Thyroid gland (tissue), 4 donors: ENCODE results near the gene RAB11FIP4. TPM values are rescaled to one million over a fixed set of nuclear protein-coding genes. Genes with fewer than 3 reads are reported as not detected.

ENCODE experiments used
- DNase-seq, 2 donors: peaks; one replicate each; pipeline ENCODE4 v3.0.0-alpha.2; 2019
- H3K27ac ChIP-seq, 3 donors: fragments of 200-600 bp; sonication (generic); 1 replicate in 2 of 3; 2 replicates in 1 of 3; pipeline ENCODE4 v1.5.1; 2016 to 2019; ENCODE audit warnings: mild to moderate bottlenecking in 1 of 3, moderate library complexity in 1 of 3
- H3K27me3 ChIP-seq: fragments of 200-600 bp; sonication (generic); one replicate; pipeline ENCODE4 v1.5.1; 2019
- H3K36me3 ChIP-seq, 2 donors: fragments of 200-600 bp; sonication (generic); one replicate each; pipeline ENCODE4 v1.5.1; 2016 to 2019
- H3K4me1 ChIP-seq, 2 donors: fragments of 200-600 bp; sonication (generic); one replicate each; pipeline ENCODE4 v1.5.1; 2017 to 2019
- H3K4me3 ChIP-seq, 3 donors: fragments of 200-600 bp; sonication (generic); replicated peaks in 1 of 3; 1 replicate in 2 of 3; 2 replicates in 1 of 3; pipeline ENCODE4 v1.5.1; 2016; ENCODE audit warnings: mild to moderate bottlenecking in 1 of 3
- H3K9me3 ChIP-seq: fragments of 200-600 bp; sonication (generic); one replicate; pipeline ENCODE4 v1.5.1; 2017
- POLR2A ChIP-seq, 2 donors: fragments of 450-650 bp; IDR thresholded peaks; one replicate each; pipeline ENCODE4 v1.6.1; 2017; ENCODE audit warnings: antibody characterized with exemption in 2 of 2, mild to moderate bottlenecking in 2 of 2, moderate library complexity in 1 of 2
- WGBS, 2 donors: methylation state at CpG; one replicate each; pipeline ENCODE4 v1.1.5; 2017; 5-methylcytosine and 5-hydroxymethylcytosine counted together
- intact Hi-C: fragments of 100-400 bp; cut with DNase I; formaldehyde crosslinking; loops from one replicate; pipeline ENCODE4 v1.15.1; 2023
- total RNA-seq, 4 donors: library from RNA; depleted of rRNA; stranded (reverse); fragments of >200 nt; gene quantifications; one replicate each; pipeline ENCODE4 v1.2.3, GENCODE V29; 2016
- TF ChIP-seq, protein P1 (sequence below), 6 experiments: fragments of 200-600 bp in 3 of 6; fragments of 450-650 bp in 3 of 6; sonication (generic) in 3 of 6; IDR thresholded peaks; one replicate each; pipeline ENCODE4 v1.5.1; 2016 to 2019; ENCODE audit warnings: antibody characterized with exemption in 6 of 6, mild to moderate bottlenecking in 2 of 6, inconsistent platforms in 1 of 6, moderate library complexity in 1 of 6

Gene RAB11FIP4
- total RNA-seq, 4 donors from 2014 or later = 21.1 to 44.5 (median 24.9) TPM

DNA sequence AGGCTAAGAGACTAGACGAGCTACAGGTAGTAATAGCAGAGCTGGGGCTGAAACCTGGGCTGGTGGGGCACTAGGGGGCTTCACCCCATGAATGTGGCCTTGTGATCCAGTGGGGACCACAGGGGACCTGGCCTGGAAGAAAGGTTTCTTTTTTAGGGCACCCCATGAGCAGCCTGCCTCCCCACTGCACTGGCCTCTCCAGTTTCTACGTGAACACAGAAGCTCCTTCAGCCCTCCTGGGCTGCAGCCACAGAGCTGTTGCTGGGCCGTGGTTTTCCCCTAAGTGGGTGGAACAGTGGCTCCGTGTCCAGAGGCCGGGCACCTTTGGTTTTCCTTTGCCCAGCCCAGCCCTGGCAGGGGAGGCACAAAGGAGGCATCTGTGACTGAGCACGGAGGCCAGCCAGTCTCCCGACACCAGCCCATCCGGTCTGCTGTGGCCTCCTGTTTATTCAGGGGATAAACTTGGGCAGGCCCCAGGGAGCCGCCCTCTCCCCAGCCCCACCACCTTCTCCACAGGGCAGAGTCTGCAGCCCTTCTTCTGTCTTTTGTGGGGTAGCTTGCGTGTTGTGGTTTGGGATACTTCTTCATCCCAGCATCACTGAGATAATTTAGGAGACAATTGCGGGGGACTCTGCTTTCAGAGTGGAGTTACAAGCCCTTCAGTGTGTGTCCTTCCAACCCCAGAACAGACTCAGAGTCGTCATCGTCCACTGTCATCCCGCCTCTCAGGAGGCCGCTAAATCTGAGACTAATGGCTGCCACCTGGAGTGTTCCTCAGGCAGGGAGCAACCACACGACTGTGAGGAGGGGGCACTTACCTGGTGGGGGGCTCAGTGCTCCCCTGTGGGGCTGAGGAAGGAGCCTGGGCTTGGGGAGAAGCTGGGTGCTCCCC lies 85.3 kb downstream of the RAB11FIP4 start:
- H3K9me3 ChIP-seq = no peaks in the 10 kb centered on the region
- no peaks in the 10 kb centered on the region for H3K36me3 ChIP-seq
- H3K27me3 ChIP-seq = no peaks in the 10 kb centered on the region
- no peak overlapping the region for H3K4me3 ChIP-seq
- no peak for DNase-seq
- H3K4me1 ChIP-seq = peaks cover 0 to 16% of the 10 kb centered on the region in 2 donors
- TF ChIP-seq, protein P1, sequence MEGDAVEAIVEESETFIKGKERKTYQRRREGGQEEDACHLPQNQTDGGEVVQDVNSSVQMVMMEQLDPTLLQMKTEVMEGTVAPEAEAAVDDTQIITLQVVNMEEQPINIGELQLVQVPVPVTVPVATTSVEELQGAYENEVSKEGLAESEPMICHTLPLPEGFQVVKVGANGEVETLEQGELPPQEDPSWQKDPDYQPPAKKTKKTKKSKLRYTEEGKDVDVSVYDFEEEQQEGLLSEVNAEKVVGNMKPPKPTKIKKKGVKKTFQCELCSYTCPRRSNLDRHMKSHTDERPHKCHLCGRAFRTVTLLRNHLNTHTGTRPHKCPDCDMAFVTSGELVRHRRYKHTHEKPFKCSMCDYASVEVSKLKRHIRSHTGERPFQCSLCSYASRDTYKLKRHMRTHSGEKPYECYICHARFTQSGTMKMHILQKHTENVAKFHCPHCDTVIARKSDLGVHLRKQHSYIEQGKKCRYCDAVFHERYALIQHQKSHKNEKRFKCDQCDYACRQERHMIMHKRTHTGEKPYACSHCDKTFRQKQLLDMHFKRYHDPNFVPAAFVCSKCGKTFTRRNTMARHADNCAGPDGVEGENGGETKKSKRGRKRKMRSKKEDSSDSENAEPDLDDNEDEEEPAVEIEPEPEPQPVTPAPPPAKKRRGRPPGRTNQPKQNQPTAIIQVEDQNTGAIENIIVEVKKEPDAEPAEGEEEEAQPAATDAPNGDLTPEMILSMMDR (IDR thresholded peaks at IDR 0.05) = no peak
- TF ChIP-seq POLR2A (IDR thresholded peaks at IDR 0.05) = no peak
- H3K27ac ChIP-seq = no peak overlapping the region
- 68 to 71% methylated on average over 13 to 15 of the region's 16 CpGs for WGBS, 2 donors
- intact Hi-C loops = no loop called here

DNA sequence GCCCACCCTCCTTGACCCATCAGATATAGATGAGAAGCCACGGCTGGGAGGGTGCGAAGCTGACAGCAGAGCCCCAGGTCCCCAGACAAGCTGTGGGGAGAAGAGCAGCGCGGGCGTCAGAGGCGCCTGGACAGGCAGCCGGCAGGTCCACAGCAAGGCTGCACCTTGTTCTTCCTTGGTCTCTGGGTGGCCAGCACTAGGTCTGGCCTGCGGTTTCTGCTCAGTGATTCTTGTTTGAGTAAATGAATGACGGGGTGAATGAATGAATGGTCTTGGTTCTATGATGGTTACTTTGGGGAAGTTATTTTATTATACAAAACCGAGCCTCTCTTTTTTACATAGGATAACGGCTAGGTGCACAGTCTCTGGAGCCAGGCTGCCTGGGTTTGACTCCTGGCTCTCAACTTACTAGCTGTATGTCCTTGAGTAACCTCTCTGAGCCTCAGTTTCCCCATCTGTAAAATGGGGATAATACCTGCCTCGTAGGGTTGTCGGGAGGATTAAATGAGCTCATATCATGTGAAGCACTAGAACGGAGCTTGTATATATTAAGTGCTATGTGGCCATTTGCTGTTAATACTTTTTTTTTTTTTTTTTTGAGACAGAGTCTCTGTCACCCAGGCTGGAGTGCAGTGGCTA lies 86.1 kb downstream of the RAB11FIP4 start:
- Histone ChIP-seq H3K27me3 (no peaks in the 10 kb centered on the region), H3K4me3 (no peak overlapping the region), H3K9me3 (no peaks in the 10 kb centered on the region), H3K27ac (no peak overlapping the region), H3K4me1 (peaks cover 0 to 19% of the 10 kb centered on the region in 2 donors), H3K36me3 (no peaks in the 10 kb centered on the region)
- WGBS, 2 donors = 87 to 90% methylated on average over 8 to 14 of the region's 14 CpGs
- intact Hi-C loops = no loop called here
- TF ChIP-seq, protein P1 (IDR thresholded peaks at IDR 0.05) = no peak
- no peak for TF ChIP-seq POLR2A (IDR thresholded peaks at IDR 0.05)
- no peak for DNase-seq

DNA sequence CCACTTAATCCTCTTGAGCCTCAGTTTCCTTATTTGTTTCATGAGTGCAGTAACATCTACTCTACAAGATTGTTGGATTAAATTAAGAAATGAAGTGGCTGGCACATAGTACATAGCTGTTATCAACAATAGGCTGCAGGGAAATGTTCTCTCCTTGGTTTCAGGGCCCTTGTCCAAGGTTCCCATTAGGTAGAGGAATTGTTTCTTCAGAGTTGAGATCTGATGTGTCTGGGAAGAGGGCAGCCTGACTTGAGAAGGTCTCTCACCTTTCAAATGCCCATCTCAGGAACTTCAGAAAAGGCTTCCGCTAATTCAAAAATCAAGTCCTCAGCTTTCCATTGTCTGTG lies 87.6 kb downstream of the RAB11FIP4 start:
- DNase-seq = no peak
- H3K27ac ChIP-seq = no peak overlapping the region
- H3K4me3 ChIP-seq = no peak overlapping the region
- no peaks in the 10 kb centered on the region for H3K9me3 ChIP-seq
- H3K36me3 ChIP-seq = no peaks in the 10 kb centered on the region
- 92 to 100% methylated on average over 1 of the region's 1 CpG for WGBS, 2 donors
- intact Hi-C loops = no loop called here
- peaks cover 0 to 19% of the 10 kb centered on the region in 2 donors for H3K4me1 ChIP-seq
- TF ChIP-seq, protein P1 (IDR thresholded peaks at IDR 0.05) = no peak
- TF ChIP-seq POLR2A (IDR thresholded peaks at IDR 0.05) = no peak
- no peaks in the 10 kb centered on the region for H3K27me3 ChIP-seq

DNA sequence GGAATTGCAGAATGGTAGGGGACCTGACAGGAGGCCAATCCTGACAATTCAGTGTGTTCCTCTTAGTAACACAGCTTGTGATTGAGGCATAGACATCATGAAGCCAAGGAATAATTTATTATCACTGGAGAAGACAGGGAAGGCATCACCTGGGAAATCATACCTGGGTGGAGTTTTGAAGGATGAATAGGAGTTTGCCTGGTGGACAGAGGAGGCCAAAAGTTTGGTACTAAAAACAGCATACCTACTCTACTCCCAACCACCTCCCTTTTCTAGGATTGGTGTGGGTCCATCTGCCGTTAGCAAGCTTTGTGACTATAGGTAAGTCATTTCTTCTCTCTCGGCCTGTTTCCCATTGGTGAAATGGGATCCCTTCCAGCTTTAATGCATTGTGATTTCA lies 88.0 kb downstream of the RAB11FIP4 start:
- Histone ChIP-seq H3K27me3 (no peaks in the 10 kb centered on the region), H3K9me3 (no peaks in the 10 kb centered on the region), H3K27ac (no peak overlapping the region), H3K4me3 (no peak overlapping the region), H3K4me1 (peaks cover 0 to 19% of the 10 kb centered on the region in 2 donors), H3K36me3 (no peaks in the 10 kb centered on the region)
- no peak for TF ChIP-seq POLR2A (IDR thresholded peaks at IDR 0.05)
- intact Hi-C loops = no loop called here
- DNase-seq = no peak
- WGBS, 2 donors = 85 to 94% methylated on average over 2 of the region's 2 CpGs

DNA sequence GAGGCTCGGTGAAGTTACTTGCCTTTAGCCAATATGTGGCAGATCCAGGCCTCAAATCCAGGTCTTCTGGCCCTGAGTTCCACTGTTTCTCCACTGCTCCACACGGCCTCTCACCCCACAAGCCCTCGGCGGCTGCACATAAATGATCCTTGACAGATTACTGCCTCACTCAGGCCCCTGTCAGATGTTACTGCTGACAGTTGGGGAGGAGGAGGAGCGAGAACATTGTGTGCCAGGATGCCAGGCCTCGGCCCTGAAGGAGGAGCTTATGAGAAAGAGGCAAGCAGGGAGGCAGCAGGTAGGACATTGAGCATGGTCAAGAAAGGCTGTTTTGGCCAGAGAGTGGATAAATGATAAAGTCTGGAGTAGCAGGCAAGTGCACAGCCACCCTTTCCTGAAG lies 88.6 kb downstream of the RAB11FIP4 start:
- H3K27ac ChIP-seq = no peak overlapping the region
- H3K36me3 ChIP-seq = no peaks in the 10 kb centered on the region
- H3K4me3 ChIP-seq = no peak overlapping the region
- intact Hi-C loops = no loop called here
- DNase-seq = no peak
- TF ChIP-seq, protein P1 (IDR thresholded peaks at IDR 0.05) = no peak
- TF ChIP-seq POLR2A (IDR thresholded peaks at IDR 0.05) = no peak
- peaks cover 0 to 17% of the 10 kb centered on the region in 2 donors for H3K4me1 ChIP-seq
- whole genome bisulfite sequencing, 2 donors = 86 to 91% methylated on average over 6 of the region's 6 CpGs
- no peaks in the 10 kb centered on the region for H3K27me3 ChIP-seq
- no peaks in the 10 kb centered on the region for H3K9me3 ChIP-seq
